Tibial artery (tissue), 4 donors: ENCODE data around the gene SLC29A3.

Source experiments
- DNase-seq, 2 donors: peaks; one replicate each; pipeline ENCODE4 v3.0.0-alpha.2; 2019
- H3K27ac ChIP-seq, 2 donors: fragments of 200-600 bp; sonication (generic) in 1 of 2; 1 replicate in 1 of 2; 2 replicates in 1 of 2; pipeline ENCODE4 v1.5.1; 2018 to 2019; ENCODE audit warnings: mild to moderate bottlenecking in 1 of 2
- H3K27me3 ChIP-seq, 2 donors: fragments of 200-600 bp; sonication (generic) in 1 of 2; one replicate each; pipeline versions ENCODE4 v1.5.1 to v1.6.0; 2016 to 2019
- H3K36me3 ChIP-seq, 3 donors: fragments of 200-600 bp; sonication (generic) in 2 of 3; one replicate each; pipeline ENCODE4 v1.5.1; 2016 to 2019; ENCODE audit warnings: mild to moderate bottlenecking in 2 of 3
- H3K4me1 ChIP-seq, 4 donors: fragments of 200-600 bp; sonication (generic) in 2 of 4; 1 replicate in 3 of 4; 2 replicates in 1 of 4; pipeline ENCODE4 v1.5.1; 2016 to 2019
- H3K4me3 ChIP-seq, 2 donors: fragments of 200-600 bp; sonication (generic) in 1 of 2; 1 replicate in 1 of 2; 2 replicates in 1 of 2; pipeline ENCODE4 v1.5.1; 2018 to 2019; ENCODE audit warnings: mild to moderate bottlenecking in 2 of 2
- H3K9me3 ChIP-seq, 3 donors: fragments of 200-600 bp; sonication (generic) in 1 of 3; one replicate each; pipeline ENCODE4 v1.5.1; 2016 to 2019
- intact Hi-C: fragments of 100-400 bp; cut with DNase I; formaldehyde crosslinking; loops from one replicate; pipeline ENCODE4 v1.15.0; 2023; ENCODE audit warnings: low total_unique reads
- TF ChIP-seq, protein P1 (sequence below), 2 experiments: fragments of 200-600 bp in 1 of 2; fragments of 450-650 bp in 1 of 2; IDR thresholded peaks; one replicate each; pipeline ENCODE4 v1.5.1; 2017 to 2019; ENCODE audit warnings: antibody characterized with exemption in 2 of 2, mild to moderate bottlenecking in 1 of 2, moderate library complexity in 1 of 2

SLC29A3 gene

GRCh38 chr10:71297343-71297742, 21.7 kb upstream of the SLC29A3 start:
- intact Hi-C loops: no loop called here
- no peak for DNase-seq
- Histone ChIP-seq H3K4me3 (no peak overlapping the region), H3K9me3 (no peaks in the 10 kb centered on the region), H3K4me1 (peaks cover 0 to 14% (median 4%) of the 10 kb centered on the region in 4 donors), H3K36me3 (peaks cover 0 to 48% (median 31%) of the 10 kb centered on the region in 3 donors), H3K27ac (no peak overlapping the region), H3K27me3 (no peaks in the 10 kb centered on the region)
- TF ChIP-seq, protein P1, sequence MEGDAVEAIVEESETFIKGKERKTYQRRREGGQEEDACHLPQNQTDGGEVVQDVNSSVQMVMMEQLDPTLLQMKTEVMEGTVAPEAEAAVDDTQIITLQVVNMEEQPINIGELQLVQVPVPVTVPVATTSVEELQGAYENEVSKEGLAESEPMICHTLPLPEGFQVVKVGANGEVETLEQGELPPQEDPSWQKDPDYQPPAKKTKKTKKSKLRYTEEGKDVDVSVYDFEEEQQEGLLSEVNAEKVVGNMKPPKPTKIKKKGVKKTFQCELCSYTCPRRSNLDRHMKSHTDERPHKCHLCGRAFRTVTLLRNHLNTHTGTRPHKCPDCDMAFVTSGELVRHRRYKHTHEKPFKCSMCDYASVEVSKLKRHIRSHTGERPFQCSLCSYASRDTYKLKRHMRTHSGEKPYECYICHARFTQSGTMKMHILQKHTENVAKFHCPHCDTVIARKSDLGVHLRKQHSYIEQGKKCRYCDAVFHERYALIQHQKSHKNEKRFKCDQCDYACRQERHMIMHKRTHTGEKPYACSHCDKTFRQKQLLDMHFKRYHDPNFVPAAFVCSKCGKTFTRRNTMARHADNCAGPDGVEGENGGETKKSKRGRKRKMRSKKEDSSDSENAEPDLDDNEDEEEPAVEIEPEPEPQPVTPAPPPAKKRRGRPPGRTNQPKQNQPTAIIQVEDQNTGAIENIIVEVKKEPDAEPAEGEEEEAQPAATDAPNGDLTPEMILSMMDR (IDR thresholded peaks at IDR 0.05): no peak

DNA sequence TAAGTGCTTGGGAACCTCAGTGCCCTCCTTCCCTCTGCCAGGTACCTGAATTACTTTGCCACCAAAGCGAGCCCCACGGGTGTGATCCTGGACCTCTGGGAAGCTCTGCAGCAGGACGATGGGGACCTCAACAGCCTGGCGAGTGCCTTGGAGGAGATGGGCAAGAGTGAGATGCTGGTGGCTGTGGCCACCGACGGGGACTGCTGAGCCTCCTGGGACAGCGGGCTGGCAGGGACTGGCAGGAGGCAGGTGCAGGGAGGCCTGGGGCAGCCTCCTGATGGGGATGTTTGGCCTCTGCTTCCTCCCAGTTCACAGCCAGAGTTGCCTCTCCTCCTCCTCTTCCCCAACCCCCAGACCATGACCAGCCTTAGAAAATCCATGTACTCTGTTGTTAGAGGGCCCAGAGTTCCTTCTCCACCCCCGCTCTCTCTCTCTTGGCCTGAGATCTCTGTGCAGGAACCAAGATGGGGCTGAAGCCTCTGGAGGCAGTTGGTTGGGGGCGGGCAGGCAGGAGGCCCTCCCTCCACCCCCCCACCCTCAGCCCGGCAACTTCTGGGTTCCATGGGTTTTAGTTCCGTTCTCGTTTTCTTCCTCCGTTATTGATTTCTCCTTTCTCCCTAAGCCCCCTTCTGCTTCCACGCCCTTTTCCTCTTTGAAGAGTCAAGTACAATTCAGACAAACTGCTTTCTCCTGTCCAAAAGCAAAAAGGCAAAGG, 19.8 kb upstream of the SLC29A3 start:
- Histone ChIP-seq H3K27me3 (no peaks in the 10 kb centered on the region), H3K4me1 (peaks cover 0 to 2% (median 0%) of the 10 kb centered on the region in 4 donors), H3K9me3 (no peaks in the 10 kb centered on the region), H3K4me3 (no peak overlapping the region), H3K27ac (no peak overlapping the region), H3K36me3 (peaks cover 0 to 35% (median 17%) of the 10 kb centered on the region in 3 donors)
- TF ChIP-seq, protein P1 (IDR thresholded peaks at IDR 0.05): no peak
- intact Hi-C loops: no loop called here
- no peak for DNase-seq

DNA sequence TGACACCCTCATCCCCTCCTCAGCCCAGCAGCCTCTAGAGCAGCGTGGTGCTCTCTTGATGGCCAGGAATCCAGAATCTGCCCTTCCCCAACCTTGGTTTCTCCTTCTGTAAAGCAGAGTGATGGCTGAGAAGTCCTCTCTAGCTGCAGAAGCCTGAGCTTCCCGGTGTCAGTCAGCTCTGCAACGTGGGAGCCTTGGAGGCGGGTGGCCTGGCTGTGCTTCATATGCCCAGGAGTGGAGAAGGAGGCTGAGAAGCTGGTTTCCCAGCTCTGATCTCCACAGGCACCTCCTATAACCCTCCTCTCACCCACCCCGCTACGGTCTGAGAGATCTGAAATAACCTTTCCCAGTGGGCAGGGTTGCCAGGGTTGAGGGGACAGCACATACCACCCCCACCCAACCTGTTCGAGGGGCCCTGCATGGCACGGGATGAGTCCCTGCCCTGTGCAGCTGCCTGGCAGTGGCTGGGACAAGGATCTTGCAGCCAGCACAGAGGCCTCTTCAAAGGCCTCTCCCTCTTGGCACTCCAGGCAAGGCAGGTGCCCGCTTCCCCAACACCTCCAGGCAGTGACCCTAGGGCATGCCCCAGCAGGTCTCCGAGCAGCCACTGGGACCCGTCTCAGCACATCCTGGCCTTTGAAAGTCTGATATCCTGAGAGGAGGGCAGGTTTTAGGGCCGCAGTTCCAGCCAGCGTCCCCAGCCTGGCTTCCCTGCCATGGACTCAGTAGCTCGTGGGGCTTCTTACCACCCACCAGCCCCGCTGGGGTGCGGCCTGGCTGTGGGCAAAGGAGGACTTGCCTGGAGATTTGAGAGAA, 18.3 kb upstream of the SLC29A3 start:
- Histone ChIP-seq H3K27ac (no peak overlapping the region), H3K9me3 (no peaks in the 10 kb centered on the region), H3K27me3 (no peaks in the 10 kb centered on the region), H3K36me3 (peaks cover 0 to 31% (median 16%) of the 10 kb centered on the region in 3 donors), H3K4me1 (no peaks in the 10 kb centered on the region), H3K4me3 (no peak overlapping the region)
- TF ChIP-seq, protein P1 (IDR thresholded peaks at IDR 0.05): no peak
- intact Hi-C loops: no loop called here
- DNase-seq: no peak

DNA sequence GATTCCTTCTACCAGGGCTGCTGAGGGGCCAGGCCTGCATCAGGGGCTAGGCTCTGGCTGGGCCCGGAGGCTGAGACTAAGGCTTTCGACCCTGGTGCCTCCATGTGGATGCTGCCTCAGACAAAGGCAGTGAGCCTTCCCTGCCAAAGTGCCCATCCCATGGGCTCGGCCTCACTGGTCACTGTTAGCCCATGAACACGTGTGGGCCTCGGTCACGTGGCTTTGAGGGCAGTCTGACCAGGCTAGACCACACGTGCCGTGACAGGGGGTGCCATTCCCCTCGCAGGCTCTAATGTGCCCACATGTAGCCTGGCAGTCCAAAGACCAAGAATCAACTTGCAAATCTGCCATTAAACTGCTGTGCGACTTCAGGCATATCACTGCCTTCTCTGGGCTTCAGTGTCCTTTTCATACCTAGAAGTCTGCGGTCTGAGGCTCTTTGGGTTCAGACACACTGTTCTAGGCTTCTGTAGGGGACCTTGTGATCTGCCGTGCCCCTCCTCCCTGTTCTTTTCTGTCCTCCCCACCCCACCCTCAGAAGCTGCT, 17.6 kb upstream of the SLC29A3 start:
- Histone ChIP-seq H3K4me3 (no peak overlapping the region), H3K36me3 (peaks cover 0 to 25% (median 16%) of the 10 kb centered on the region in 3 donors), H3K9me3 (no peaks in the 10 kb centered on the region), H3K4me1 (no peaks in the 10 kb centered on the region), H3K27me3 (no peaks in the 10 kb centered on the region), H3K27ac (no peak overlapping the region)
- TF ChIP-seq, protein P1 (IDR thresholded peaks at IDR 0.05): no peak
- DNase-seq: no peak
- intact Hi-C loops: no loop called here

- H3K9me3 ChIP-seq: no peaks in the 10 kb centered on the region
- H3K27me3 ChIP-seq: no peaks in the 10 kb centered on the region
- no peak overlapping the region for H3K4me3 ChIP-seq
- H3K4me1 ChIP-seq: no peaks in the 10 kb centered on the region
- no peak overlapping the region for H3K27ac ChIP-seq
- no peak for DNase-seq
- TF ChIP-seq, protein P1 (IDR thresholded peaks at IDR 0.05): no peak
- intact Hi-C loops: no loop called here
- H3K36me3 ChIP-seq: peaks cover 0 to 19% (median 9%) of the 10 kb centered on the region in 3 donors
Observed at GRCh38 chr10:71302451-71302850, 16.6 kb upstream of the SLC29A3 start.
